HG03442 (cell line): ENCODE measurements around the gene ARHGEF18.
A peak's percentile ranks its signal among the peaks of the same experiment; 100 is the strongest.
"Not testable (repeated sequence)": the region's sequence is repeated elsewhere in the genome, so short reads cannot be mapped to it uniquely, and the experiment has no call there.

Experiments
- ATAC-seq: cut with Tn5 transposase; IDR thresholded peaks from one replicate; pipeline ENCODE4 v1.9.1; 2021; ENCODE audit warnings: mild to moderate bottlenecking, moderate library complexity; ENCODE audit not compliant: unreplicated experiment

The ARHGEF18 gene

DNA sequence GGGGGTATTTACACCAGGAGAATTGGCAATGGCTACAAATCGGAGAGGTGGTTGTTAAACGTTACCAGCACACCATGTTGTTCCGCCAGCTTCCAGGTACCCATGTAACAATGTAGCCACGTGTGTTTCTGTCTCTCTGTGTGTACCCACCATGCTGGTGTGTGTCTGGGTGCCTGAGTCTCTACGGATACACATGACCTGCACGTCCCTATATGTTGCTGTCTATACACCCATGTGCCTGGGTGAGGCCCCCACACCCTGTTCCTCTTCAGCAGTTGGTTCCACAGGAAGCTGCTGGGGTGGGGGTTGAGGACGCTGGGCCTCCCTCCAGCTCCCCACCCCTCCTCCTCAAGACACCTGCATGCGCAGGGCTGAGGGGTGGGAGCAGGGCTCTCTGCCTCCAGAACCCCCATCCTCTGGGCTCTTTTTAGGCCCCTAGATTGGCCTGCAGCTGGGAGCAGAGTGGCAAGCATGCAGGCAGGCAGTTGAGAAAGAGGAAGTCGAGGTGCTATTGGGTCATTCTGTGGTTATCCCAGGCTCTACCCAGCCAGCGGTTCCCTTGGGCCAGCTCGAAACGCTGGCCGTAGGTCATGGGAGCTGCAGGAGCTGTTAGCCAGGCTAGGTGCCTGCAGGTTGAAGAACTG lies at the start of gene ARHGEF18:
Gene ARHGEF18 (plus strand): TSS at position 351 of the 644 bp plus-strand sequence. CDS start 13,954 bp downstream, outside the sequence.
- no peak for ATAC-seq

GRCh38 chr19:7301525-7301924 lies 47.2 kb upstream of the ARHGEF18 start:
- ATAC-seq, result no peak

GRCh38 chr19:7303470-7303869 lies 45.3 kb upstream of the ARHGEF18 start:
- no peak for ATAC-seq

DNA sequence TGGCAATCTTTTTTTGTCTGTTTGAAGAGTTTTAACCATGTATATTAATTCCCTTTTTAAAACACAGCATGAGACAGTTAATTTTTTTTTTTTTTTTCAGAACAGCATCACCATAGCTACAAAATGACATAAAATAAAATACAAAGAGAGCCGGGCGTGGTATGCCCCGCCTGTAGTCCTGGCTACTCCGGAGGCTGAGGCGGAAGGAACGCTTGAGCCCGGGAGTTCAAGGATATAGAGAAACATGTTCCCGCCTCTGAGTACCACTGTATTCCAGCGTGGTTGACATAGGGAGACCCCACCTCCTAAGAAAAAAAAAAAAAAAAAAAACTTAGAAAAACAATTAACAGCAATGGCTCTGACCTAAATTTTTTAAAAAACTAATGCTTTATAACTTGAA lies 44.5 kb upstream of the ARHGEF18 start:
- ATAC-seq, result no peak

- ATAC-seq, result no peak
These were observed 41.0 kb upstream of the ARHGEF18 start for GRCh38 chr19:7307590-7308218.

- ATAC-seq, result not testable (repeated sequence)
These were observed 40.4 kb upstream of the ARHGEF18 start for GRCh38 chr19:7308327-7308726.

- ATAC-seq, result no peak
These were observed 36.8 kb upstream of the ARHGEF18 start for GRCh38 chr19:7311911-7312310.

- no peak for ATAC-seq
These were observed 35.9 kb upstream of the ARHGEF18 start for GRCh38 chr19:7312816-7313215.

- ATAC-seq, result no peak
These were observed 30.6 kb upstream of the ARHGEF18 start for GRCh38 chr19:7318176-7318575.

- ATAC-seq, result no peak
These were observed 22.4 kb upstream of the ARHGEF18 start for GRCh38 chr19:7326105-7326877.

GRCh38 chr19:7327802-7328201 lies 20.9 kb upstream of the ARHGEF18 start:
- ATAC-seq, result no peak

DNA sequence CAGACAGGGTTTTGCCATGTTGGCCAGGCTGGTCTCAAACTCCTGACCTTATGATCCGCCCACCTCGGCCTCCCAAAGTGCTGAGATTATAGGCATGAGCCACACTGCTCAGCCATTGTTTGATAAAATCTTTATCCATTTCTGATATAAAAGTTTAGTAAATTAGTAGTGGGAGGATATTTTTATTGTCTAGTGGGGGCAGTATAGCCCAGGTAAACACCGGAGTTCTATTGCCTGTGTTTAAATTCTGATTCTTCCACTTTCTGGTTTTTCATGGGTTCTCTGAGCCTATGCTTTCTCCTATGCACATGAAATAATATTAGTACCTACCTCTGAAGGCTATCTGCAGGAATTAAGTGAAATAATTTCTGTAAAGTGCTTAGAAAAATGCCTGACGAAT lies 20.1 kb upstream of the ARHGEF18 start:
- ATAC-seq, result no peak

DNA sequence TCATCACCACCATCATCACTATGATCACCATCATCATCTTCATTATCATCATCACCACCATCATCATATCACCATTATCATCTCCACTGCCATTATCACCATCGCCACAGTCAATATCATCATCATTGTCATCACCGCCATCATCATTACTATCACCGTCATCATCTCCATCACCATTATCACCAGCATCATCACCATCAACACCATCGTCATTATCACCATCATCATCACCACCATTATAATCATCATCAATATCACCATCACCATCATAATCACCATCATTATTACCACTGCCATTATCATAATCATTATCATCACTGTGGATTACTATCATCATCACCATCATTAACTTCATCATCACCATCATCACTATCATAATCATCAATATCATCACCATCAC lies 17.3 kb upstream of the ARHGEF18 start:
- ATAC-seq, result no peak

GRCh38 chr19:7333198-7334118 lies 15.3 kb upstream of the ARHGEF18 start:
- no peak for ATAC-seq

- no peak for ATAC-seq
These were observed 12.3 kb upstream of the ARHGEF18 start for GRCh38 chr19:7336321-7336973.

- peak; percentile 56 for ATAC-seq
These were observed 11.2 kb upstream of the ARHGEF18 start for GRCh38 chr19:7337380-7338194.

DNA sequence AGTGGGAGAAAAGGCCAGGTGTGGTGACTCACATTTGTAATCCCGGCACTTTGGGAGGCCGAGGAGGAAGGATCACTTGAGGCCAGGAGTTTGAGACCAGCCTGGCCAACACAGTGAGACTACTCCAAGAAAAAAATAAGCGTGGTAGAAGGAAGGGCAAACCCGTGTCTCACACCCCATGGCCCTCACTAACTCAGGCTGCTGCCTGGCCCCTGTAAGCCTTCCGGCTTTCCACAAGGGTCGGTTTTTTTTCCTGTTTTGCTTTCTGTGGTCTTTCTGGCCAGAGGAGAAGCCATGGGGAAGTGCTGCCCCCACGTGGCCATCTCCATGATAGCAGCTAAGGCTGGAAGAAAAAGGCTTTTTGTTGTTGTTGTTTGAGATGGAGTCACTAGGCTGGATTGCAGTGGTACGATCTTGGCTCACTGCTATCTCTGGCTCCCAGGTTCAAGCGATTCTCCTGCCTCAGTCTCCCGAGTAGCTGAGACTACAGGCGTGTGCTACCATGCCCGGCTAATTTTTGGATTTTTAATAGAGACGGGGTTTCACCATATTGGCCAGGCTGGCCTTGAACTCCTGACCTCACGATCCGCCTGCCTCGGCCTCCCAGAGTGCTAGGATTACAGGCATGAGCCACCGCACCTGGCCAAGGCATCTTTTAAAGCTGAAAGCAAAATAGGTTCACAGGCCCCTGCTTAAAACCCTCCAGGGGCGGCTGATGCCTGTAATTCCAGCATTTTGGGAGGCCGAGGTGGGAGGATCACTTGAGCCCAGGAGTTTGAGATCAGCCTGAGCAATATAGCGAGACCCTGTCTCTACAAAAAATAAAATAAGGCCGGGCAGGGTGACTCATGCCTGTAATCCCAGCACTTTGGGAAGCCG lies 7.5 kb upstream of the ARHGEF18 start:
- no peak for ATAC-seq

GRCh38 chr19:7342143-7342542 lies 6.6 kb upstream of the ARHGEF18 start:
- ATAC-seq, result no peak
